Heart left ventricle (tissue), 13 donors: Measurements from ENCODE around the gene BGN.

Experiments used
- CTCF ChIP-seq, 12 donors: fragments of 200-600 bp; sonication (generic) in 4 of 12; IDR thresholded peaks; one replicate each; pipeline versions ENCODE4 v1.5.0 to v1.8.0; 2018 to 2022; ENCODE audit warnings: antibody characterized with exemption in 12 of 12, mild to moderate bottlenecking in 5 of 12
- POLR2A ChIP-seq, 2 donors: fragments of 450-650 bp; IDR thresholded peaks; one replicate each; pipeline ENCODE4 v1.6.1; 2017; ENCODE audit warnings: antibody characterized with exemption in 2 of 2, mild to moderate bottlenecking in 2 of 2, moderate library complexity in 2 of 2
- donor health status: ischemic (EF 13 %, LVEDD 7.1; RV severe dilation, severe dysfunction).
- donor health status: DM: no; HTN: yes; CAD: no.
- donor health status: DM: no; HTN: no; CAD: no.
- donor health status: ischemic (EF 25% LVEDD 6.9; RV normal size, moderate dysfunction).
- donor health status: ischemic (EF 25% LVEDD 5.7; RV mildly dilated, moderate dysfunction).
- donor health status: ischemic (EF 35%, LVEDD 5.7; RV mildly dilated, moderate dysfunction).
- donor health status: nonischemic (EF 11% LVEDD 7.7; RV severe dilation, severe dysfunction).
- donor health status: DM: yes; HTN: yes; CAD: no.
- donor health status: PGD.
- donor health status: ischemic (EF 29% LVEDD 5.4; RV normal size, mild dysfunction).
- donor health status: nonischemic (EF 23%, LVEDD 6.1; RV moderate dilation, normal function).

DNA sequence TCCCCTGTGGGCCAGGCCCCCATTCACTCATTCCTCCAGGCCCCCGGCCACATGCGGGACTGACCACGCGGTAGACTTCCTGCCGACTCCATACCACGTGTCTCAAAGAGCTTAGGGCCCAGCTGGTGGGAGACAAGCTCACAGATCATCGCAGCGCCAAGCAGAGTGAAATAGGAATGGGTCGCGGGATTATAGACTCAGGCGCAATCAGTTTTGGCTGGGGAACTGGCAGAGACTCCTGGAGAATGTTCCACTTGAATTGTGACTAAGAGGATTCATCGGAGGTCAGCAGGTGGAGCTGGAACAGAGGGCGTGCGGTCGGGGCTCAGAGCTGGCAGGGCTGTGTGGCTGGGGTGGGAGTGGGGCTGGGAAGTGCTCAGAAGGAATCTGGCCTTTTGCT is 38.3 kb downstream of the BGN start:
- TF ChIP-seq CTCF (IDR thresholded peaks at IDR 0.05) (no peak), POLR2A (IDR thresholded peaks at IDR 0.05) (no peak)
